Measurements from ENCODE around the gene SLC39A11. TPM values are rescaled to one million over a fixed set of nuclear protein-coding genes. Genes with fewer than 3 reads are reported as not detected.

SLC39A11 gene
- polyA plus RNA-seq, 1 donor from 2014 or later, result 8.0 TPM

GRCh38 chr17:73089322-73090317 lies 2.9 kb downstream of the SLC39A11 start:
- Histone ChIP-seq H3K4me2 (ENCODE audit: low read length) (no peak overlapping the region), H3K9me2 (ENCODE audit: insufficient read depth, low read length) (no peaks in the 10 kb centered on the region), H3K9ac (ENCODE audit: low read length) (no peak overlapping the region), H4K20me1 (ENCODE audit: insufficient read depth) (no peaks in the 10 kb centered on the region), H3K79me2 (replicated peaks; ENCODE audit: insufficient read depth, low read length) (no peaks in the 10 kb centered on the region), H3K9me3 (ENCODE audit: low read length) (no peaks in the 10 kb centered on the region), H3K27me3 (ENCODE audit: insufficient read depth, low read depth, low read length) (no peaks in the 10 kb centered on the region), H3K27ac (ENCODE audit: low read length) (no peak overlapping the region), H2AFZ (ENCODE audit: low read depth, low read length) (no peak overlapping the region), H3F3A (ENCODE audit: insufficient read depth, low read length, poor library complexity, severe bottlenecking) (no peaks in the 10 kb centered on the region), H3K36me3 (ENCODE audit: insufficient read depth, low read length) (no peaks in the 10 kb centered on the region), H3K4me3 (ENCODE audit: low read length) (no peak overlapping the region)
- TF ChIP-seq TAF1 (IDR thresholded peaks at IDR 0.05; ENCODE audit: low read depth) (no peak), REST (IDR thresholded peaks at IDR 0.05; ENCODE audit: borderline replicate concordance) (no peak), POLR2AphosphoS5 (IDR thresholded peaks at IDR 0.05) (no peak), EZH2 (IDR thresholded peaks at IDR 0.05; ENCODE audit: borderline replicate concordance, insufficient read depth, low read length, poor library complexity, severe bottlenecking) (no peak), SMC3 (conservative IDR thresholded peaks at IDR 0.05; ENCODE audit: poor library complexity) (no peak), CTCF (IDR thresholded peaks at IDR 0.05; ENCODE audit: poor library complexity, severe bottlenecking) (no peak)

GRCh38 chr17:73088561-73088960 lies 3.9 kb downstream of the SLC39A11 start:
- Histone ChIP-seq H3K36me3 (ENCODE audit: insufficient read depth, low read length) (no peaks in the 10 kb centered on the region), H2AFZ (ENCODE audit: low read depth, low read length) (no peak overlapping the region), H3K27ac (ENCODE audit: low read length) (no peak overlapping the region), H3K9me2 (ENCODE audit: insufficient read depth, low read length) (no peaks in the 10 kb centered on the region), H3K4me3 (ENCODE audit: low read length) (no peak overlapping the region), H3K79me2 (replicated peaks; ENCODE audit: insufficient read depth, low read length) (no peaks in the 10 kb centered on the region), H3K9me3 (ENCODE audit: low read length) (no peaks in the 10 kb centered on the region), H3K4me2 (ENCODE audit: low read length) (no peak overlapping the region), H3K27me3 (ENCODE audit: insufficient read depth, low read depth, low read length) (no peaks in the 10 kb centered on the region), H3F3A (ENCODE audit: insufficient read depth, low read length, poor library complexity, severe bottlenecking) (no peaks in the 10 kb centered on the region), H4K20me1 (ENCODE audit: insufficient read depth) (no peaks in the 10 kb centered on the region), H3K9ac (ENCODE audit: low read length) (no peak overlapping the region)
- TF ChIP-seq EP300 (conservative IDR thresholded peaks at IDR 0.05; ENCODE audit: poor library complexity, severe bottlenecking), result no peak
- no peak for TF ChIP-seq POLR2AphosphoS5 (IDR thresholded peaks at IDR 0.05)
- no peak for TF ChIP-seq REST (IDR thresholded peaks at IDR 0.05; ENCODE audit: borderline replicate concordance)
- TF ChIP-seq EZH2 (IDR thresholded peaks at IDR 0.05; ENCODE audit: borderline replicate concordance, insufficient read depth, low read length, poor library complexity, severe bottlenecking), result no peak
- no peak for TF ChIP-seq TAF1 (IDR thresholded peaks at IDR 0.05; ENCODE audit: low read depth)
- no peak for TF ChIP-seq MXI1 (conservative IDR thresholded peaks at IDR 0.05; ENCODE audit: poor library complexity, severe bottlenecking)
- no peak for TF ChIP-seq SMC3 (conservative IDR thresholded peaks at IDR 0.05; ENCODE audit: poor library complexity)
- TF ChIP-seq RAD21 (conservative IDR thresholded peaks at IDR 0.05), result no peak
- no peak for TF ChIP-seq CTCF (IDR thresholded peaks at IDR 0.05; ENCODE audit: poor library complexity, severe bottlenecking)
